Upper lobe of left lung (tissue), 6 donors: Measurements from ENCODE around the gene MUC6. TPM values are rescaled to one million over a fixed set of nuclear protein-coding genes. Genes with fewer than 3 reads are reported as not detected.

Experiments
- ATAC-seq, 2 donors: fragments of 200-7000 bp; cut with Tn5 transposase; one replicate each; pipeline ENCODE4 v1.9.1; 2022; ENCODE audit warnings: mild to moderate bottlenecking in 2 of 2, moderate library complexity in 2 of 2; ENCODE audit not compliant: low FRiP score in 2 of 2
- DNase-seq, 2 donors: peaks; one replicate each; pipeline ENCODE4 v3.0.0-alpha.2; 2019 to 2020
- H3K27ac ChIP-seq, 4 donors: fragments of 200-600 bp; sonication (generic); one replicate each; pipeline ENCODE4 v1.5.1; 2016 to 2019
- H3K27me3 ChIP-seq, 4 donors: fragments of 200-600 bp; sonication (generic); one replicate each; pipeline ENCODE4 v1.5.1; 2017 to 2019
- H3K36me3 ChIP-seq, 4 donors: fragments of 200-600 bp; sonication (generic); one replicate each; pipeline ENCODE4 v1.5.1; 2016 to 2019
- H3K4me1 ChIP-seq, 4 donors: fragments of 200-600 bp; sonication (generic); one replicate each; pipeline ENCODE4 v1.5.1; 2018 to 2019
- H3K4me3 ChIP-seq, 4 donors: fragments of 200-600 bp; sonication (generic); one replicate each; pipeline ENCODE4 v1.5.1; 2017 to 2019; ENCODE audit warnings: mild to moderate bottlenecking in 2 of 4, moderate library complexity in 1 of 4
- H3K9me3 ChIP-seq, 4 donors: fragments of 200-600 bp; sonication (generic); one replicate each; pipeline ENCODE4 v1.5.1; 2018 to 2019
- CTCF ChIP-seq, 6 experiments: fragments of 450-650 bp in 4 of 6; fragments of 200-600 bp in 2 of 6; sonication (generic) in 2 of 6; IDR thresholded peaks; one replicate each; pipeline ENCODE4 v1.5.1; 2016 to 2019; ENCODE audit warnings: antibody characterized with exemption in 6 of 6
- EP300 ChIP-seq, 4 donors: sonication (generic); formaldehyde crosslinking; IDR thresholded peaks; one replicate each; pipeline ENCODE4 v1.5.1; 2017; ENCODE audit warnings: antibody characterized with exemption in 4 of 4, control low read depth in 2 of 4
- POLR2A ChIP-seq, 4 donors: fragments of 450-650 bp; IDR thresholded peaks; one replicate each; pipeline ENCODE4 v1.5.1; 2016 to 2017; ENCODE audit warnings: antibody characterized with exemption in 4 of 4, mild to moderate bottlenecking in 2 of 4
- POLR2AphosphoS5 ChIP-seq, 2 donors: sonication (generic); formaldehyde crosslinking; IDR thresholded peaks; one replicate each; pipeline ENCODE4 v1.5.1; 2017; ENCODE audit warnings: antibody characterized with exemption in 2 of 2
- WGBS, 2 donors: methylation state at CpG; one replicate each; pipeline ENCODE4 v1.1.5; 2017 to 2018; 5-methylcytosine and 5-hydroxymethylcytosine counted together
- total RNA-seq, 6 donors: library from RNA; depleted of rRNA in 4 of 6; stranded (reverse); fragments of >200 nt in 4 of 6; gene quantifications; one replicate each; pipeline versions ENCODE4 v1.1.0 to v1.2.1, GENCODE V29; 2016 to 2021
- donor health status: DM: no; HTN: no; CAD: no; lungs with moderate emphysema.
- donor health status: DM: no; HTN: yes; CAD: no; lungs with severe emphysema.

The MUC6 gene
- total RNA-seq, 6 donors from 2014 or later, result 0.06 to 4.2 (median 0.51) TPM; not detected in 3

- no peaks in the 10 kb centered on the region for H3K27me3 ChIP-seq
- DNase-seq, result peak in 1 of 2 donors; percentile 61
- no peaks in the 10 kb centered on the region for H3K9me3 ChIP-seq
- no peak for TF ChIP-seq POLR2A (IDR thresholded peaks at IDR 0.05)
- TF ChIP-seq CTCF (IDR thresholded peaks at IDR 0.05), result no peak
- TF ChIP-seq EP300 (IDR thresholded peaks at IDR 0.05), result no peak
- no peak for TF ChIP-seq POLR2AphosphoS5 (IDR thresholded peaks at IDR 0.05)
- no peak overlapping the region for H3K4me3 ChIP-seq
- no peak overlapping the region for H3K27ac ChIP-seq
- peak in 1 of 2 donors; percentile 37 for ATAC-seq
- WGBS, 2 donors, result 88% methylated on average over 30 to 31 of the region's 31 CpGs
- peaks cover 0 to 20% (median 9%) of the 10 kb centered on the region in 4 donors for H3K4me1 ChIP-seq
- peaks cover 25 to 50% (median 44%) of the 10 kb centered on the region in 4 donors for H3K36me3 ChIP-seq
Observed at GRCh38 chr11:967995-968751, 68.3 kb downstream of the MUC6 start.

- WGBS, 2 donors, result 96% methylated on average over 8 to 13 of the region's 13 CpGs
- TF ChIP-seq CTCF (IDR thresholded peaks at IDR 0.05), result no peak
- DNase-seq (peak in 1 of 2 donors; percentile 41), ATAC-seq (no peak)
- peaks cover 1 to 51% (median 39%) of the 10 kb centered on the region in 4 donors for H3K36me3 ChIP-seq
- H3K4me3 ChIP-seq, result no peak overlapping the region
- H3K27me3 ChIP-seq, result no peaks in the 10 kb centered on the region
- H3K9me3 ChIP-seq, result no peaks in the 10 kb centered on the region
- no peak overlapping the region for H3K27ac ChIP-seq
- H3K4me1 ChIP-seq, result peaks cover 0 to 20% (median 9%) of the 10 kb centered on the region in 4 donors
Observed at GRCh38 chr11:965206-965775, 71.2 kb downstream of the MUC6 start.

- Histone ChIP-seq H3K4me3 (no peak overlapping the region), H3K9me3 (no peaks in the 10 kb centered on the region), H3K4me1 (peaks cover 0 to 20% (median 9%) of the 10 kb centered on the region in 4 donors), H3K27me3 (no peaks in the 10 kb centered on the region), H3K36me3 (peaks cover 0 to 59% (median 44%) of the 10 kb centered on the region in 4 donors), H3K27ac (no peak overlapping the region)
- ATAC-seq (no peak), DNase-seq (no peak)
- TF ChIP-seq EP300 (IDR thresholded peaks at IDR 0.05), result no peak
- TF ChIP-seq POLR2A (IDR thresholded peaks at IDR 0.05), result no peak
- no peak for TF ChIP-seq POLR2AphosphoS5 (IDR thresholded peaks at IDR 0.05)
- no peak for TF ChIP-seq CTCF (IDR thresholded peaks at IDR 0.05)
- WGBS, 2 donors, result 88 to 94% methylated on average over 7 of the region's 7 CpGs
Observed at GRCh38 chr11:963852-964251, 72.7 kb downstream of the MUC6 start.

Other genes with a start within 250 kb of the MUC6 start
- not detected for gene CEND1, start 246.6 kb downstream of the MUC6 start, total RNA-seq
- 10 to 100 TPM; 13.6 to 29.3 (median 22.3) TPM for gene SLC25A22, start 238.4 kb downstream of the MUC6 start, total RNA-seq
- gene PIDD1, start 231.5 kb downstream of the MUC6 start, total RNA-seq, result 10 to 100 TPM in 5 of 6 donors, 1 to 10 TPM in 1; 5.2 to 76.5 (median 15.4) TPM
- gene RPLP2, start 226.8 kb downstream of the MUC6 start, total RNA-seq, result 1,000 to 10,000 TPM in 2 of 6 donors, 100 to 1,000 TPM in 4; 451 to 1,926 (median 773) TPM
- 100 to 1,000 TPM in 4 of 6 donors, 10 to 100 TPM in 2; 74.5 to 303 (median 164) TPM for gene PNPLA2, start 217.8 kb downstream of the MUC6 start, total RNA-seq
- 100 to 1,000 TPM in 1 of 6 donors, 10 to 100 TPM in 5; 29.0 to 157 (median 41.4) TPM for gene CRACR2B, start 208.8 kb downstream of the MUC6 start, total RNA-seq
- gene CD151, start 203.8 kb downstream of the MUC6 start, total RNA-seq, result 100 to 1,000 TPM; 179 to 545 (median 421) TPM
- gene POLR2L, start 194.2 kb downstream of the MUC6 start, total RNA-seq, result 100 to 1,000 TPM in 3 of 6 donors, 10 to 100 TPM in 3; 34.1 to 168 (median 102) TPM
- 100 to 1,000 TPM in 5 of 6 donors, 10 to 100 TPM in 1; 91.3 to 181 (median 169) TPM for gene TSPAN4, start 193.9 kb downstream of the MUC6 start, total RNA-seq
- gene CHID1, start 125.9 kb downstream of the MUC6 start, total RNA-seq, result 100 to 1,000 TPM in 1 of 6 donors, 10 to 100 TPM in 5; 34.6 to 144 (median 59.1) TPM
- 100 to 1,000 TPM in 3 of 6 donors, 10 to 100 TPM in 3; 55.7 to 273 (median 103) TPM for gene AP2A2, start 110.8 kb downstream of the MUC6 start, total RNA-seq
- gene MUC2, start 38.2 kb upstream of the MUC6 start, total RNA-seq, result under 1 TPM in 2 of 6 donors, not detected in 4; 0.11 to 0.84 TPM
- 1 to 10 TPM in 2 of 6 donors, under 1 TPM in 3, not detected in 1; under 0.01 to 7.3 (median 0.78) TPM for gene MUC5AC, start 121.2 kb upstream of the MUC6 start, total RNA-seq
- gene MUC5B, start 186.3 kb upstream of the MUC6 start, total RNA-seq, result 10 to 100 TPM in 4 of 6 donors, 1 to 10 TPM in 2; 3.2 to 54.5 (median 16.2) TPM